22Rv1 (cell line): Measurements from ENCODE around the gene SLC25A44.

Experiments
- H3K27ac ChIP-seq: fragments of 450-650 bp; 2 replicates; pipeline ENCODE4 v1.5.1; 2017
- CTCF ChIP-seq: fragments of 450-650 bp; IDR thresholded peaks from 2 replicates; pipeline ENCODE4 v1.5.1; 2017; ENCODE audit warnings: mild to moderate bottlenecking
- ZFX ChIP-seq: fragments of 450-650 bp; IDR thresholded peaks from 2 replicates; pipeline ENCODE4 v1.6.1; 2017; ENCODE audit warnings: antibody characterized with exemption, borderline replicate concordance

Gene SLC25A44

GRCh38 chr1:156149374-156150332, 44.3 kb upstream of the SLC25A44 start:
- no peak overlapping the region for H3K27ac ChIP-seq
- TF ChIP-seq ZFX (no peak), CTCF (no peak)

- H3K27ac ChIP-seq, result no peak overlapping the region
- TF ChIP-seq ZFX, result no peak
- no peak for TF ChIP-seq CTCF
These were observed 43.4 kb upstream of the SLC25A44 start for GRCh38 chr1:156150333-156151011.

- no peak for TF ChIP-seq ZFX
- no peak for TF ChIP-seq CTCF
- no peak overlapping the region for H3K27ac ChIP-seq
These were observed 42.7 kb upstream of the SLC25A44 start for GRCh38 chr1:156151093-156151688.

- TF ChIP-seq ZFX, result no peak
- no peak for TF ChIP-seq CTCF
- H3K27ac ChIP-seq, result no peak overlapping the region
These were observed 41.3 kb upstream of the SLC25A44 start for GRCh38 chr1:156152628-156153027.

- H3K27ac ChIP-seq, result peak within 1 kb of the TSS; percentile 79
- TF ChIP-seq ZFX (no peak), CTCF (no peak)
These were observed 40.5 kb upstream of the SLC25A44 start, which contains the start of gene SEMA4A for GRCh38 chr1:156153362-156153761. Gene SEMA4A, plus strand, starts transcription at chr1:156153585. Its CDS starts 994 bp downstream, at chr1:156154579.

GRCh38 chr1:156154317-156154749, 39.6 kb upstream of the SLC25A44 start:
- TF ChIP-seq CTCF, result no peak
- TF ChIP-seq ZFX, result no peak

More at GRCh38 chr1:156154317-156154749, 39.6 kb upstream of the SLC25A44 start:
- H3K27ac ChIP-seq, result peak overlapping the region; percentile 79
